Measurements from ENCODE around the gene XRN1.

- peak; percentile 83 for TF ChIP-seq CTCF (conservative IDR thresholded peaks at IDR 0.05)
- no peak for TF ChIP-seq EZH2 (IDR thresholded peaks at IDR 0.05; ENCODE audit: low read depth)
Observed at GRCh38 chr3:142279965-142280590, 167.8 kb downstream of the XRN1 start.

Data from PC-9 (cell line).